HL-60 (cell line): ENCODE data around the gene SPNS2.

Experiments
- CTCF ChIP-seq: IDR thresholded peaks from one replicate; pipeline ENCODE4 v1.5.1; 2011; ENCODE audit warnings: low read length, control low read depth, inconsistent platforms; ENCODE audit not compliant: insufficient read depth
- GABPA ChIP-seq: IDR thresholded peaks from 2 replicates; pipeline ENCODE4 v1.6.1; 2012; ENCODE audit warnings: low read depth
- POLR2AphosphoS5 ChIP-seq: IDR thresholded peaks from 2 replicates; pipeline ENCODE4 v1.6.1; 2012; ENCODE audit warnings: low read depth
- REST ChIP-seq: IDR thresholded peaks from 2 replicates; pipeline ENCODE4 v1.6.1; 2012; ENCODE audit warnings: low read depth; ENCODE audit not compliant: insufficient replicate concordance
- SPI1 ChIP-seq: IDR thresholded peaks from 2 replicates; pipeline ENCODE4 v1.6.1; 2012; ENCODE audit warnings: low read depth, mild to moderate bottlenecking, borderline replicate concordance

- no peak for TF ChIP-seq CTCF
- no peak for TF ChIP-seq POLR2AphosphoS5
- TF ChIP-seq REST = no peak
- no peak for TF ChIP-seq GABPA
- TF ChIP-seq SPI1 = no peak
Observed at GRCh38 chr17:4525691-4526397, 27.2 kb downstream of the SPNS2 start.
